Tibial nerve (tissue), 4 donors: Measurements from ENCODE around the gene CYP4F8. TPM values are rescaled to one million over a fixed set of nuclear protein-coding genes. Genes with fewer than 3 reads are reported as not detected.

Experiments used
- DNase-seq, 2 donors: peaks; one replicate each; pipeline ENCODE4 v3.0.0-alpha.2; 2019; ENCODE audit warnings: low spot score in 2 of 2
- H3K27ac ChIP-seq, 4 donors: fragments of 200-600 bp; sonication (generic) in 3 of 4; one replicate each; pipeline ENCODE4 v1.5.1; 2017 to 2019; ENCODE audit warnings: mild to moderate bottlenecking in 1 of 4
- H3K27me3 ChIP-seq, 2 donors: fragments of 200-600 bp; sonication (generic) in 1 of 2; one replicate each; pipeline versions ENCODE4 v1.5.1 to v1.6.0; 2017 to 2019
- H3K36me3 ChIP-seq, 3 donors: fragments of 200-600 bp; sonication (generic); one replicate each; pipeline ENCODE4 v1.5.1; 2018 to 2019
- H3K4me1 ChIP-seq, 4 donors: fragments of 200-600 bp; sonication (generic) in 3 of 4; one replicate each; pipeline ENCODE4 v1.5.1; 2017 to 2019
- H3K4me3 ChIP-seq, 4 donors: fragments of 200-600 bp; sonication (generic) in 3 of 4; one replicate each; pipeline ENCODE4 v1.5.1; 2017 to 2019; ENCODE audit warnings: mild to moderate bottlenecking in 1 of 4, moderate library complexity in 1 of 4
- H3K9me3 ChIP-seq, 4 donors: fragments of 200-600 bp; sonication (generic) in 3 of 4; one replicate each; pipeline ENCODE4 v1.5.1; 2017 to 2019
- EP300 ChIP-seq, 2 donors: sonication (generic); formaldehyde crosslinking; IDR thresholded peaks; one replicate each; pipeline ENCODE4 v1.6.1; 2017; ENCODE audit warnings: antibody characterized with exemption in 2 of 2, mild to moderate bottlenecking in 1 of 2
- POLR2A ChIP-seq, 2 donors: fragments of 450-650 bp; IDR thresholded peaks; one replicate each; pipeline ENCODE4 v1.6.1; 2017; ENCODE audit warnings: antibody characterized with exemption in 2 of 2, mild to moderate bottlenecking in 2 of 2, moderate library complexity in 2 of 2
- WGBS, 2 donors: methylation state at CpG; one replicate each; pipeline ENCODE4 v1.1.5; 2018; 5-methylcytosine and 5-hydroxymethylcytosine counted together
- total RNA-seq, 4 donors: library from RNA; depleted of rRNA; stranded (reverse); fragments of >200 nt; gene quantifications; one replicate each; pipeline ENCODE4 v1.1.0, GENCODE V29; 2016
- TF ChIP-seq, protein P1 (sequence below), 5 experiments: fragments of 200-600 bp in 3 of 5; fragments of 450-650 bp in 2 of 5; sonication (generic) in 3 of 5; IDR thresholded peaks; one replicate each; pipeline ENCODE4 v1.5.1; 2016 to 2019; ENCODE audit warnings: antibody characterized with exemption in 5 of 5, mild to moderate bottlenecking in 3 of 5, moderate library complexity in 2 of 5

The CYP4F8 gene, protein sequence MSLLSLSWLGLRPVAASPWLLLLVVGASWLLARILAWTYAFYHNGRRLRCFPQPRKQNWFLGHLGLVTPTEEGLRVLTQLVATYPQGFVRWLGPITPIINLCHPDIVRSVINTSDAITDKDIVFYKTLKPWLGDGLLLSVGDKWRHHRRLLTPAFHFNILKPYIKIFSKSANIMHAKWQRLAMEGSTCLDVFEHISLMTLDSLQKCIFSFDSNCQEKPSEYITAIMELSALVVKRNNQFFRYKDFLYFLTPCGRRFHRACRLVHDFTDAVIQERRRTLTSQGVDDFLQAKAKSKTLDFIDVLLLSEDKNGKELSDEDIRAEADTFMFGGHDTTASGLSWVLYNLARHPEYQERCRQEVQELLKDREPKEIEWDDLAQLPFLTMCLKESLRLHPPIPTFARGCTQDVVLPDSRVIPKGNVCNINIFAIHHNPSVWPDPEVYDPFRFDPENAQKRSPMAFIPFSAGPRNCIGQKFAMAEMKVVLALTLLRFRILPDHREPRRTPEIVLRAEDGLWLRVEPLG
- total RNA-seq, result not detected

DNA sequence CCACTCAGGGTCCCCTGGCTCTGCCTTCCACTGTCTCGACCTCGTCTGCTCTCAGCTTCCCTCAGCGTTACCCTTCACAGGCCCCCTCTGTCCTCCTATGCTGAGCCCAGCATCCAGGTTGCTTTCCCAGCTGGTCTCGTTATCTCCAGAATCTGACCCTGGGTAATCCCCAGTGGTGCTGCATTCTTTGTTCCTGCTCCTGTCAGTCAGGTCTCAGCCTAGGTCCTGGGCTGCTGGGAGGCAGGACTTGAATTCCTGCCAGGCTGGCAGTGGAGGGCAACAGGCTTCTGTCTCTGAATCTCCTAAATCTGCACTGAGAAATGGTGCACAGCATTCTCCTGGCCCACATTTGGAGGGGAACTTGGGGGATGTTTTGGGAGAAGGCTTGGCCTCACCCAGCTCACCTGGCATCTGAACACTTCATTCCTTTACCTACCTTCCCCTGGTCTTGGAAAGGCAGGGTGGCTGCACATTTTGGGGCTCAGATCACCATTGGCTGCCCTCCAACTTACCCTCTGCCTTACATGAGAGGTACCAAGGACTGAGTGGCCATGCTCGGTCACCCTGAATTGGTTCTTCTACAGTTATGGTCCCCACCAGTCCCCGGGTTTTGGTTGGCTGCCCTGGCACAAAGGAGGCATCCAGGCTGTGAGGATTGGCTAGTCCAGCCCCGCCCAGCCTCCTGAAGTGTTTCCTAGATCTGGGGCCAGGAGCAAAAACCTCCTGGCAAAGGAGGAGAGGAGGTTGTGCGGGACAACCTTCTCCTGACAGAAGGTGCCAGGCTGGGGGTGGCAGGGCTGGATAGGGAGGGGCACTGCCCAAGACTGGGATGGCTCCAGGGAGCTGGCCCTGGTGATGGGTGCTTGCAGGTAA lies at the start of gene CYP4F8:
TSS of gene CYP4F8 (plus strand) at position 712 of the 873 bp plus-strand sequence. CDS start 399 bp downstream, outside the sequence.
- peaks cover 0 to 2% of the 10 kb centered on the region in 2 donors for H3K27me3 ChIP-seq
- no peak for DNase-seq
- no peaks in the 10 kb centered on the region for H3K36me3 ChIP-seq
- TF ChIP-seq, protein P1, sequence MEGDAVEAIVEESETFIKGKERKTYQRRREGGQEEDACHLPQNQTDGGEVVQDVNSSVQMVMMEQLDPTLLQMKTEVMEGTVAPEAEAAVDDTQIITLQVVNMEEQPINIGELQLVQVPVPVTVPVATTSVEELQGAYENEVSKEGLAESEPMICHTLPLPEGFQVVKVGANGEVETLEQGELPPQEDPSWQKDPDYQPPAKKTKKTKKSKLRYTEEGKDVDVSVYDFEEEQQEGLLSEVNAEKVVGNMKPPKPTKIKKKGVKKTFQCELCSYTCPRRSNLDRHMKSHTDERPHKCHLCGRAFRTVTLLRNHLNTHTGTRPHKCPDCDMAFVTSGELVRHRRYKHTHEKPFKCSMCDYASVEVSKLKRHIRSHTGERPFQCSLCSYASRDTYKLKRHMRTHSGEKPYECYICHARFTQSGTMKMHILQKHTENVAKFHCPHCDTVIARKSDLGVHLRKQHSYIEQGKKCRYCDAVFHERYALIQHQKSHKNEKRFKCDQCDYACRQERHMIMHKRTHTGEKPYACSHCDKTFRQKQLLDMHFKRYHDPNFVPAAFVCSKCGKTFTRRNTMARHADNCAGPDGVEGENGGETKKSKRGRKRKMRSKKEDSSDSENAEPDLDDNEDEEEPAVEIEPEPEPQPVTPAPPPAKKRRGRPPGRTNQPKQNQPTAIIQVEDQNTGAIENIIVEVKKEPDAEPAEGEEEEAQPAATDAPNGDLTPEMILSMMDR (IDR thresholded peaks at IDR 0.05), result no peak
- TF ChIP-seq EP300 (IDR thresholded peaks at IDR 0.05) (no peak), POLR2A (IDR thresholded peaks at IDR 0.05) (no peak)
- no peaks in the 10 kb centered on the region for H3K9me3 ChIP-seq
- H3K27ac ChIP-seq, result no peak within 1 kb of the TSS
- H3K4me3 ChIP-seq, result no peak within 1 kb of the TSS
- 41 to 51% methylated on average over 8 of the region's 8 CpGs for WGBS, 2 donors
- no peaks in the 10 kb centered on the region for H3K4me1 ChIP-seq

DNA sequence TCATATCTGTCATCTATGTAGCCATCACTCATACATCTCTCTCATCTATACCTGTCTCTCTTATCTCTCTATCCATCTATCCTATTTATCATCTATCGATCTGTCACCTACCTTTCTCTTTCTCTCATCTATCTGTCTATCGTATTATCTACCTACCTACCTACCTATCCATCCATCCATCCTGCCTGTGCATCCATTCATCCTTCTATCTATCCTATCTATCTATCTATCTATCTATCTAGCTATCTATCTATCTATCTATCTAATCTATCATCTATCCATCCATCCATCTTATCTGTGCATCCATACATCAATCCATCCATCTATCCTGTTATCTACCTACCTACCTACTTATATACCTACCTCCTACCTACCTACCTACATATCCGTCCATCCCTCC lies 44.6 kb upstream of the CYP4F8 start:
- WGBS, 2 donors, result 80 to 83% methylated on average over 3 of the region's 3 CpGs
- no peak overlapping the region for H3K27ac ChIP-seq
- TF ChIP-seq POLR2A (IDR thresholded peaks at IDR 0.05) (no peak), EP300 (IDR thresholded peaks at IDR 0.05) (no peak)
- TF ChIP-seq, protein P1 (IDR thresholded peaks at IDR 0.05), result no peak
- H3K4me3 ChIP-seq, result no peak overlapping the region
- no peak for DNase-seq
- peaks cover 0 to 19% of the 10 kb centered on the region in 2 donors for H3K27me3 ChIP-seq
- no peaks in the 10 kb centered on the region for H3K36me3 ChIP-seq
- no peaks in the 10 kb centered on the region for H3K9me3 ChIP-seq
- no peaks in the 10 kb centered on the region for H3K4me1 ChIP-seq

DNA sequence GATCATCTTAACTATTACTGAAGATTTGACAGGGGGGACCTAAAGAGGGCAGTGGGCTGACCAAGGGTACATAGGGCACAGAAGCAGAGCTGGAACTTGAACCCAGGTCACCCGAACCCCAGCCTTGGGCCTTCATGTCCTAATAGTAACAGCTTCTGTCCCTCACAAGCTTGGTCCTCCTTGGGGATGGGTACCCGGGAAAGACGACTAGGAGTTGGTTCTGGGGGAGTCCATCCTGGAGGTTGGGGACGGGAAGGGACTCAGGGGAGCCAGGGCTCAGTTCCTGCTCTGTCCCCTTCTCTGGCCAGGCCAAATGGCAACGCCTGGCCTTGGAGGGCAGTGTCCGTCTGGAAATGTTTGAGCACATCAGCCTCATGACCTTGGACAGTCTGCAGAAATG lies 39.6 kb upstream of the CYP4F8 start:
- H3K27ac ChIP-seq, result no peak overlapping the region
- no peaks in the 10 kb centered on the region for H3K9me3 ChIP-seq
- 66 to 72% methylated on average over 6 of the region's 6 CpGs for WGBS, 2 donors
- TF ChIP-seq EP300 (IDR thresholded peaks at IDR 0.05) (no peak), POLR2A (IDR thresholded peaks at IDR 0.05) (no peak)
- TF ChIP-seq, protein P1 (IDR thresholded peaks at IDR 0.05), result no peak
- H3K4me3 ChIP-seq, result no peak overlapping the region
- peaks cover 0 to 5% of the 10 kb centered on the region in 2 donors for H3K27me3 ChIP-seq
- no peak for DNase-seq
- no peaks in the 10 kb centered on the region for H3K4me1 ChIP-seq
- H3K36me3 ChIP-seq, result no peaks in the 10 kb centered on the region

DNA sequence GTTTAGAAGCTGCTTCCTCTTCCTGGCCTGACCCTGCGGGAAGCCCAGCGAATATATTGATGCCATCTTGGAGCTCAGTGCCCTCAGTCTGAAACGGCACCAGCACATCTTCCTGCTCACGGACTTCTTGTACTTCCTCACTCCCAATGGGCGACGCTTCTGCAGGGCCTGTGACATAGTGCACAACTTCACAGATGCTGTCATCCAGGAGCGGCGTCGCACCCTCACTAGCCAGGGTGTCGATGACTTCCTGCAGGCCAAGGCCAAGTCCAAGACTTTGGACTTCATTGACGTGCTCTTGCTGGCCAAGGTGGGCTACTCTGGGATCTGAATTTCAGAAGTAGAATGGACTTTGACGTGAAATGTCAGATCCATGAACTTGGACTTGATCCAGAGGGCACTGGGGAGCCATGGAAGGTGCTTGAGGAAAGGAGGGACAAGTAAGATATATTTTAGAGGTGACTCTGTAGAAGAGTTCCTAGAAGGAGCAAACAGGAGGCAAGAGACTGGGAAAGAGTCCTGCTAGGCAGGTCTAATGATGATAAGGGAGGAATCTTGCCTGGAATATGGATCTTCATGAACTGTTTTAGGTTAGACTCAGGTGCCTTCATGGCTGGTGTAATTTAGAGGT lies 38.4 kb upstream of the CYP4F8 start:
- DNase-seq, result no peak
- H3K36me3 ChIP-seq, result no peaks in the 10 kb centered on the region
- H3K4me1 ChIP-seq, result no peaks in the 10 kb centered on the region
- H3K4me3 ChIP-seq, result no peak overlapping the region
- TF ChIP-seq POLR2A (IDR thresholded peaks at IDR 0.05) (no peak), EP300 (IDR thresholded peaks at IDR 0.05) (no peak)
- TF ChIP-seq, protein P1 (IDR thresholded peaks at IDR 0.05), result no peak
- no peak overlapping the region for H3K27ac ChIP-seq
- peaks cover 0 to 5% of the 10 kb centered on the region in 2 donors for H3K27me3 ChIP-seq
- H3K9me3 ChIP-seq, result no peaks in the 10 kb centered on the region
- WGBS, 2 donors, result 74 to 88% methylated on average over 12 of the region's 12 CpGs
